K562 (cell line): ENCODE measurements around the gene ADM. TPM values are rescaled to one million over a fixed set of nuclear protein-coding genes. Genes with fewer than 3 reads are reported as not detected.
A peak's percentile ranks its signal among the peaks of the same experiment; 100 is the strongest.

Experiments
- ATAC-seq: fragments of 200-7000 bp; cut with Tn5 transposase; 3 replicates; pipeline ENCODE4 v1.9.1; 2020; ENCODE audit warnings: moderate library complexity
- BruUV-seq: library from RNA; stranded (reverse); fragments of 400-500 nt; replicated peaks from 2 replicates; lab custom pipeline; 2021; lab: Mats Ljungman, UMichigan
- CTCF ChIA-PET: fragments of 300-600 bp; formaldehyde crosslinking; extraction: SDS; loops from one replicate; lab custom pipeline; 2021; ENCODE audit warnings: low intra/inter-chr PET ratio; lab: Yijun Ruan, JAX
- POLR2A ChIA-PET: fragments of 300-600, 350-650 bp; sonication (Branson Sonifier 250); formaldehyde crosslinking; extraction: SDS; loops from one replicate; lab custom pipeline; 2021; ENCODE audit warnings: antibody characterized with exemption, inconsistent platforms; lab: Yijun Ruan, JAX
- DNase-seq, 4 experiments: peaks; one replicate each; pipeline versions ENCODE4 v3.0.0 to v3.0.0-alpha.2; 2011 to 2018; ENCODE audit warnings: low spot score in 3 of 4, mixed read lengths in 3 of 4; ENCODE audit errors: extremely low read depth in 1 of 4
- FAIRE-seq: peaks from 2 replicates; lab custom pipeline; 2011; peaks lifted over from hg19 to GRCh38; lab: Jason Lieb, UNC
- H2AFZ ChIP-seq: 2 replicates; pipeline ENCODE4 v1.6.0; 2011; ENCODE audit warnings: low read depth, low read length, control low read depth, inconsistent platforms
- H3K27ac ChIP-seq: fragments of 200-600 bp; 3 replicates; pipeline ENCODE4 v1.8.0; 2011; ENCODE audit warnings: low read depth, mild to moderate bottlenecking, control low read depth, inconsistent platforms, low read length, moderate library complexity, mixed read lengths; ENCODE audit errors: extremely low read depth
- H3K27me3 ChIP-seq, 2 experiments: fragments of 300-600 bp in 1 of 2; 2 replicates in 1 of 2; 3 replicates in 1 of 2; pipeline versions ENCODE4 v1.6.0 to v1.8.0; 2011; ENCODE audit warnings: inconsistent platforms in 2 of 2, low read length in 2 of 2, mild to moderate bottlenecking in 1 of 2, mixed read lengths in 1 of 2, moderate library complexity in 1 of 2; ENCODE audit not compliant: control insufficient read depth in 2 of 2, insufficient read depth in 2 of 2
- H3K36me3 ChIP-seq: fragments of 300-600 bp; 3 replicates; pipeline ENCODE4 v1.8.0; 2011; ENCODE audit warnings: mild to moderate bottlenecking, low read length, inconsistent platforms; ENCODE audit not compliant: control insufficient read depth, insufficient read depth
- H3K4me1 ChIP-seq, 2 experiments: fragments of 200-600 bp in 1 of 2; replicated peaks in 1 of 2; 2 replicates in 1 of 2; 3 replicates in 1 of 2; pipeline versions ENCODE4 v1.5.1 to v1.8.0; 2011; ENCODE audit warnings: inconsistent platforms in 2 of 2, low read length in 2 of 2, mild to moderate bottlenecking in 1 of 2, mixed read lengths in 1 of 2, moderate library complexity in 1 of 2; ENCODE audit not compliant: control insufficient read depth in 2 of 2, insufficient read depth in 2 of 2
- H3K4me2 ChIP-seq: 2 replicates; pipeline ENCODE4 v1.6.1; 2011; ENCODE audit warnings: low read length, control low read depth, inconsistent platforms, mixed read lengths; ENCODE audit not compliant: insufficient read depth
- H3K4me3 ChIP-seq: fragments of 200-600 bp; sonication (generic), shearing (Covaris generic); 2 replicates; pipeline ENCODE4 v1.5.1; 2016; ENCODE audit warnings: control low read depth, inconsistent platforms
- H3K79me2 ChIP-seq: fragments of 200-600 bp; 3 replicates; pipeline ENCODE4 v1.8.0; 2011; ENCODE audit warnings: low read length, inconsistent platforms; ENCODE audit not compliant: control insufficient read depth, insufficient read depth
- H3K9ac ChIP-seq, 2 experiments: 2 replicates each; pipeline versions ENCODE4 v1.6.0 to v1.6.1; 2011; ENCODE audit warnings: low read depth in 2 of 2, low read length in 2 of 2, control low read depth in 1 of 2, inconsistent platforms in 1 of 2, mild to moderate bottlenecking in 1 of 2, mixed read lengths in 1 of 2; ENCODE audit not compliant: insufficient read depth in 1 of 2
- H3K9me1 ChIP-seq: one replicate; pipeline ENCODE4 v1.6.0; 2011; ENCODE audit warnings: inconsistent platforms, mild to moderate bottlenecking, low read length, moderate library complexity; ENCODE audit not compliant: control insufficient read depth, insufficient read depth
- H3K9me3 ChIP-seq: replicated peaks from 2 replicates; pipeline ENCODE4 v1.5.1; 2011; ENCODE audit warnings: low read depth, low read length, inconsistent platforms; ENCODE audit not compliant: control insufficient read depth, insufficient read depth
- H4K20me1 ChIP-seq: replicated peaks from 2 replicates; pipeline ENCODE4 v1.6.1; 2011; ENCODE audit warnings: low read length, inconsistent platforms, mixed read lengths; ENCODE audit not compliant: control insufficient read depth, insufficient read depth
- ATF3 ChIP-seq, 2 experiments: fragments of 450-650 bp in 1 of 2; sonication (generic) in 1 of 2; formaldehyde crosslinking in 1 of 2; IDR thresholded peaks in 1 of 2; conservative IDR thresholded peaks in 1 of 2; 2 replicates each; pipeline versions ENCODE4 v1.6.1 to v1.8.1; 2016 to 2023; ENCODE audit warnings: mild to moderate bottlenecking in 2 of 2, moderate library complexity in 2 of 2, inconsistent platforms in 1 of 2, missing genetic modification reagents in 1 of 2
- BMI1 ChIP-seq: fragments of 150-350 bp; IDR thresholded peaks from 2 replicates; pipeline ENCODE4 v1.6.1; 2014; ENCODE audit warnings: low read length
- CBX5 ChIP-seq: IDR thresholded peaks from 2 replicates; pipeline ENCODE4 v1.6.1; 2014; ENCODE audit warnings: low read depth, borderline replicate concordance
- DPF2 ChIP-seq: fragments of 450-650 bp; IDR thresholded peaks from 2 replicates; pipeline ENCODE4 v1.6.1; 2016
- FOSL1 ChIP-seq: fragments of 200-800 bp; sonication (Bioruptor generic); conservative IDR thresholded peaks from 2 replicates; pipeline ENCODE4 v1.6.1; 2016; ENCODE audit warnings: missing genetic modification characterization, missing compliant biosample characterization
- FOXA3 ChIP-seq, 2 experiments: fragments of 450-650 bp in 1 of 2; sonication (generic) in 1 of 2; formaldehyde crosslinking; IDR thresholded peaks in 1 of 2; conservative IDR thresholded peaks in 1 of 2; 2 replicates each; pipeline versions ENCODE4 v1.4.0 to v1.8.0; 2020 to 2022; ENCODE audit warnings: mild to moderate bottlenecking in 2 of 2, missing genetic modification reagents in 1 of 2
- FOXK1 ChIP-seq: sonication (generic); formaldehyde crosslinking; IDR thresholded peaks from 2 replicates; pipeline ENCODE4 v1.8.0; 2022; ENCODE audit warnings: missing genetic modification reagents, mild to moderate bottlenecking, borderline replicate concordance
- GABPA ChIP-seq: fragments of 200-800 bp; sonication (Bioruptor generic); conservative IDR thresholded peaks from 2 replicates; pipeline ENCODE4 v1.6.1; 2016; ENCODE audit warnings: low read depth, missing genetic modification characterization, missing compliant biosample characterization
- HES1 ChIP-seq: fragments of 450-650 bp; IDR thresholded peaks from 2 replicates; pipeline ENCODE4 v1.6.1; 2016; ENCODE audit warnings: low read depth, mild to moderate bottlenecking, moderate library complexity
- MLLT1 ChIP-seq, 2 experiments: fragments of 450-650 bp; IDR thresholded peaks; 2 replicates each; pipeline ENCODE4 v1.6.1; 2016
- RCOR1 ChIP-seq, 2 experiments: IDR thresholded peaks; 2 replicates each; pipeline ENCODE4 v1.6.1; 2012; ENCODE audit warnings: low read depth in 2 of 2, low read length in 2 of 2, borderline replicate concordance in 1 of 2, improper control_type of control experiment in 1 of 2
- U2AF2 ChIP-seq: fragments of 200-400 bp; formaldehyde crosslinking; optimal IDR thresholded peaks from 2 replicates; pipeline ENCODE3; 2017; ENCODE audit warnings: low read depth, mild to moderate bottlenecking, low read length
- ZBTB11 ChIP-seq, 3 experiments: fragments of 200-800 bp in 1 of 3; fragments of 250-450 bp in 1 of 3; fragments of 450-650 bp in 1 of 3; sonication (Bioruptor Pico) in 1 of 3; sonication (Bioruptor generic) in 1 of 3; formaldehyde crosslinking in 1 of 3; IDR thresholded peaks; 2 replicates each; pipeline versions ENCODE4 v1.6.1 to v1.8.0; 2016 to 2022; ENCODE audit warnings: mild to moderate bottlenecking in 2 of 3, missing genetic modification characterization in 2 of 3, missing compliant biosample characterization in 1 of 3, moderate library complexity in 1 of 3
- WGBS: fragments of 100-300 bp; shearing (Covaris generic); methylation state at CpG from one replicate; pipeline ENCODE4 v1.1.6; 2016; ENCODE audit warnings: low coverage, mixed read lengths; ENCODE audit not compliant: insufficient coverage; ENCODE audit errors: missing lambda C conversion rate; 5-methylcytosine and 5-hydroxymethylcytosine counted together
- in situ Hi-C: fragments of 300-500 bp; cut with MboI; formaldehyde crosslinking; loops from 4 replicates; pipeline ENCODE4 v1.15.0; 2018; ENCODE audit warnings: inconsistent platforms, mixed read lengths
- intact Hi-C: fragments of 100-400 bp; cut with micrococcal nuclease; formaldehyde crosslinking; loops from 2 replicates; pipeline ENCODE4 v1.14.2; 2022
- polyA plus RNA-seq, 8 experiments: library from polyadenylated mRNA; depleted of rRNA in 4 of 8; stranded (reverse) in 5 of 8; unstranded in 3 of 8; fragments of >200 nt; fragmentation: Nextera tagmentation in 2 of 8; fragmentation: Illumina TruSeq in 1 of 8; extraction: Ambion mirVana in 2 of 8; extraction: Trizol in 1 of 8; gene quantifications; 2 replicates each; pipeline versions ENCODE4 v1.2.1 to v1.2.3, GENCODE V29; 2011 to 2014; ENCODE audit warnings: inconsistent platforms in 1 of 8, missing spikeins in 1 of 8
- total RNA-seq, 7 experiments: library from RNA; depleted of rRNA in 6 of 7; stranded (reverse); fragments of >200 nt in 6 of 7; fragmentation: Illumina TruSeq in 2 of 7; extraction: Trizol in 2 of 7; gene quantifications; 2 replicates each; pipeline versions ENCODE4 v1.2.1 to v1.2.3, GENCODE V29; 2011 to 2021; ENCODE audit warnings: low replicate concordance in 1 of 7

ADM gene
- total and polyA plus RNA-seq, 9 of the 15 experiments (the other 6 are each of a cell fraction or from before 2014, with no cell fraction given), result 0.23 to 0.49 (median 0.32) TPM; not detected in 6

- intact Hi-C loops, result no loop called here
- TF ChIP-seq U2AF2 (no peak), MLLT1 (IDR thresholded peaks at IDR 0.05) (0 out of 4 replicates have a peak, but pooled peaks of 1 of the 2 experiments have one; percentile 38), FOSL1 (tag) (peak; percentile 80), DPF2 (no peak), CBX5 (no peak), ATF3 (IDR thresholded peaks at IDR 0.05) (no peak), ATF3 (CRISPR knock-in tag; conservative IDR thresholded peaks at IDR 0.05) (no peak), FOXA3 (CRISPR knock-in tag; conservative IDR thresholded peaks at IDR 0.05 in 1 of 2, IDR thresholded peaks at IDR 0.05 in 1 of 2) (peak in 1 of 2 experiments; percentile 45; a peak in 1 of 4 replicates), FOXK1 (CRISPR knock-in tag) (no peak), ZBTB11 (CRISPR knock-in tag; IDR thresholded peaks at IDR 0.05) (no peak), RCOR1 (IDR thresholded peaks at IDR 0.05; ENCODE audit: borderline replicate concordance in 1 of 2, low read depth in 2 of 2, low read length in 2 of 2) (0 out of 4 replicates have a peak, but pooled peaks of 1 of the 2 experiments have one; percentile 49), GABPA (no peak), BMI1 (no peak), HES1 (peak; percentile 67)
Measured at GRCh38 chr11:10298342-10298741, 6.5 kb upstream of the ADM start.

More at GRCh38 chr11:10298342-10298741, 6.5 kb upstream of the ADM start:
- Histone ChIP-seq H3K4me1 (peaks cover 6 to 25% of the 10 kb centered on the region in 2 experiments; a peak in 4 of 5 replicates), H3K36me3 (no peaks in the 10 kb centered on the region), H3K27ac (no peak overlapping the region), H3K27me3 (peaks cover 13 to 19% of the 10 kb centered on the region in 2 experiments), H3K4me2 (no peak overlapping the region), H2AFZ (no peak overlapping the region), H3K79me2 (0 out of 3 replicates have a peak, but pooled peaks cover 1% of the 10 kb centered on the region), H3K9me1 (no peaks in the 10 kb centered on the region), H3K4me3 (no peak overlapping the region), H4K20me1 (0 out of 2 replicates have a peak, but pooled peaks cover 1% of the 10 kb centered on the region), H3K9ac (no peak overlapping the region), H3K9me3 (no peaks in the 10 kb centered on the region)
- ChIA-PET CTCF (no interaction called here), POLR2A (no interaction called here)
- no TSS peak for BruUV-seq
- FAIRE-seq (peak; percentile 71), ATAC-seq (no peak), DNase-seq (peak in 1 of 4 experiments; percentile 11)
- 43% methylated on average over 5 of the region's 5 CpGs for WGBS
- in situ Hi-C loops, result loop anchor here (10.0 kb wide), 1 partner anchor 1934 kb away; no protein-coding TSS in a partner anchor
